ENCODE measurements around the gene KRT39. TPM values are rescaled to one million over a fixed set of nuclear protein-coding genes. Genes with fewer than 3 reads are reported as not detected.

KRT39 gene
- total RNA-seq, 1 donor, result 0.36 TPM

DNA sequence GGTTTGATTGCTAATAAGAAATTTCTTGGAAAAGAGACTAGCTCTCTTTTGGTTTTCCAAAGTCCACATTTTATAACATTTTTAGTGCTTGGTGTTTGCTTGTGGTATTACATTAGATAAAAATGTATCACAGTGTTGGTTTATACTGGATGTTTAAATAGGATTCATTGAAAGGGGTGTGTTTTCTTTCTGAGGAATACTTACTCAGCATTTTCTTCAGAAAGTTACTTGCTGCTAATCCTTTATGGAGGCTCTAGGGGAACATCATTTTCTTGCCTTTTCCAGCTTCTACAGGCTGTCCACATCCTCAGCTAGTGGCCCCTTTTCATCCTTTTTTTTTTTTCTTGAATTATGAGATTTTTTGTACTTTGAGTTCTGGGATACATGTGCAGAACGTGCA, 834 bp upstream of the KRT39 start:
- H4K20me1 ChIP-seq (ENCODE audit: insufficient read depth, low read length), result no peaks in the 10 kb centered on the region
- no peak overlapping the region for H2AFZ ChIP-seq (ENCODE audit: low read length)
- H3K27ac ChIP-seq (ENCODE audit: low read depth, low read length), result no peak overlapping the region
- no peak overlapping the region for H3K4me3 ChIP-seq (ENCODE audit: insufficient read depth, low read length)
- no peaks in the 10 kb centered on the region for H3K36me3 ChIP-seq (ENCODE audit: insufficient read depth, low read length)
- TF ChIP-seq, protein P1, sequence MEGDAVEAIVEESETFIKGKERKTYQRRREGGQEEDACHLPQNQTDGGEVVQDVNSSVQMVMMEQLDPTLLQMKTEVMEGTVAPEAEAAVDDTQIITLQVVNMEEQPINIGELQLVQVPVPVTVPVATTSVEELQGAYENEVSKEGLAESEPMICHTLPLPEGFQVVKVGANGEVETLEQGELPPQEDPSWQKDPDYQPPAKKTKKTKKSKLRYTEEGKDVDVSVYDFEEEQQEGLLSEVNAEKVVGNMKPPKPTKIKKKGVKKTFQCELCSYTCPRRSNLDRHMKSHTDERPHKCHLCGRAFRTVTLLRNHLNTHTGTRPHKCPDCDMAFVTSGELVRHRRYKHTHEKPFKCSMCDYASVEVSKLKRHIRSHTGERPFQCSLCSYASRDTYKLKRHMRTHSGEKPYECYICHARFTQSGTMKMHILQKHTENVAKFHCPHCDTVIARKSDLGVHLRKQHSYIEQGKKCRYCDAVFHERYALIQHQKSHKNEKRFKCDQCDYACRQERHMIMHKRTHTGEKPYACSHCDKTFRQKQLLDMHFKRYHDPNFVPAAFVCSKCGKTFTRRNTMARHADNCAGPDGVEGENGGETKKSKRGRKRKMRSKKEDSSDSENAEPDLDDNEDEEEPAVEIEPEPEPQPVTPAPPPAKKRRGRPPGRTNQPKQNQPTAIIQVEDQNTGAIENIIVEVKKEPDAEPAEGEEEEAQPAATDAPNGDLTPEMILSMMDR (IDR thresholded peaks at IDR 0.05; ENCODE audit: extremely low read depth, low read depth, low read length), result no peak
- H3K4me2 ChIP-seq (ENCODE audit: insufficient read depth, low read length), result no peak overlapping the region
- no peaks in the 10 kb centered on the region for H3K27me3 ChIP-seq (ENCODE audit: insufficient read depth, low read length)
- no peaks in the 10 kb centered on the region for H3K79me2 ChIP-seq (ENCODE audit: insufficient read depth, low read length)
- no peaks in the 10 kb centered on the region for H3K4me1 ChIP-seq (ENCODE audit: insufficient read depth, low read length)
- H3K9me3 ChIP-seq (ENCODE audit: low read depth, low read length), result no peaks in the 10 kb centered on the region
- no peak for DNase-seq (ENCODE audit: insufficient read length, low spot score, missing footprints)

DNA sequence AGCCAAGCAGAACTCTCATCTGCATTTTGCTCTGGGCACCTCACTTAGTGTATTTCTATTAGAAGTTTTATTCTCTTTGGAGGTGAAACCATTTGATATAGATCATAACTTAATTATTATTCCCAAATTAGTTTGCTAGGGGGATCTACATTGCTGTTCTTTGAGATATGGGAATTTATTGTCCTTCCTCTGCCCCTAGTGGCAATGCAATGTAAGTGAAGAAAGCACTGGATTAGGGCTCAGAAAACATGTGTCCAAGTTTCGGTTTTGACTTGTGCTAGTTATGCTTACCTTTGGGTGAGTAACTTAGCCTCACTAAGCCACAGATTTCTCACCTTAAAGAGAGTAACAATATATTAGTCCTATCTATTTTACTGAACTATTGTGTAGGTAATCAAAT, 2.9 kb downstream of the KRT39 start:
- no peak for DNase-seq (ENCODE audit: insufficient read length, low spot score, missing footprints)
- Histone ChIP-seq H3K4me2 (ENCODE audit: insufficient read depth, low read length) (no peak overlapping the region), H3K9me3 (ENCODE audit: low read depth, low read length) (no peaks in the 10 kb centered on the region), H3K36me3 (ENCODE audit: insufficient read depth, low read length) (no peaks in the 10 kb centered on the region), H4K20me1 (ENCODE audit: insufficient read depth, low read length) (no peaks in the 10 kb centered on the region), H3K27me3 (ENCODE audit: insufficient read depth, low read length) (no peaks in the 10 kb centered on the region), H3K79me2 (ENCODE audit: insufficient read depth, low read length) (no peaks in the 10 kb centered on the region), H3K27ac (ENCODE audit: low read depth, low read length) (no peak overlapping the region), H2AFZ (ENCODE audit: low read length) (peak overlapping the region; percentile 49), H3K4me3 (ENCODE audit: insufficient read depth, low read length) (no peak overlapping the region), H3K4me1 (ENCODE audit: insufficient read depth, low read length) (peaks cover 6% of the 10 kb centered on the region)
- TF ChIP-seq, protein P1 (IDR thresholded peaks at IDR 0.05; ENCODE audit: extremely low read depth, low read depth, low read length), result peak; percentile 53

DNA sequence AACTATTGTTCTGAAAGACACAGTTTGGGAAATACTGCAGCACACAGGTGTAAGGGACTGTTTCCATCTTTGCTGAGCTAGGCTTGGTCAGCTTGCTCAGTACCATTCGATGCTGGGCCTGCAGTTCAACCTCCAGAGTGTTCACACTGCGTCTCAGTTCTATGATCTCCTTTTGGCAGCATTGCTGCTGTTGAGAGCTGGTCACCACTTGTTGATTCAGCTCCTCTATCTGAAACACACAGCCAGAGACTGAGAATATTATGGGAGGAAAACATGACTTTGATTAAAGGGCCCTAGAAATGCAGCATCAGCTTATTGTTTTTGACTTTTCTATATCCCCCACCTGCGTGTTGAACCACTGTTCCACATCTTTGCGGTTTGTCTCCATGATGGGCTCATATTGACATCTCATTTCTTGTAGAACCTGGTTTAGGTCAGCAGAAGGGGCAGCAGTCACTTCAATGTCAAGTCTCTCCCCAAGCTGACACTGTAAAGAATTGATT, 4.6 kb downstream of the KRT39 start:
- no peak for DNase-seq (ENCODE audit: insufficient read length, low spot score, missing footprints)
- H3K4me2 ChIP-seq (ENCODE audit: insufficient read depth, low read length), result no peak overlapping the region
- TF ChIP-seq, protein P1 (IDR thresholded peaks at IDR 0.05; ENCODE audit: extremely low read depth, low read depth, low read length), result no peak
- H3K79me2 ChIP-seq (ENCODE audit: insufficient read depth, low read length), result no peaks in the 10 kb centered on the region
- peak overlapping the region; percentile 53 for H2AFZ ChIP-seq (ENCODE audit: low read length)
- no peaks in the 10 kb centered on the region for H3K36me3 ChIP-seq (ENCODE audit: insufficient read depth, low read length)
- no peaks in the 10 kb centered on the region for H4K20me1 ChIP-seq (ENCODE audit: insufficient read depth, low read length)
- H3K4me3 ChIP-seq (ENCODE audit: insufficient read depth, low read length), result no peak overlapping the region
- H3K9me3 ChIP-seq (ENCODE audit: low read depth, low read length), result no peaks in the 10 kb centered on the region
- H3K27ac ChIP-seq (ENCODE audit: low read depth, low read length), result no peak overlapping the region
- peaks cover 20% of the 10 kb centered on the region for H3K4me1 ChIP-seq (ENCODE audit: insufficient read depth, low read length)
- H3K27me3 ChIP-seq (ENCODE audit: insufficient read depth, low read length), result no peaks in the 10 kb centered on the region

DNA sequence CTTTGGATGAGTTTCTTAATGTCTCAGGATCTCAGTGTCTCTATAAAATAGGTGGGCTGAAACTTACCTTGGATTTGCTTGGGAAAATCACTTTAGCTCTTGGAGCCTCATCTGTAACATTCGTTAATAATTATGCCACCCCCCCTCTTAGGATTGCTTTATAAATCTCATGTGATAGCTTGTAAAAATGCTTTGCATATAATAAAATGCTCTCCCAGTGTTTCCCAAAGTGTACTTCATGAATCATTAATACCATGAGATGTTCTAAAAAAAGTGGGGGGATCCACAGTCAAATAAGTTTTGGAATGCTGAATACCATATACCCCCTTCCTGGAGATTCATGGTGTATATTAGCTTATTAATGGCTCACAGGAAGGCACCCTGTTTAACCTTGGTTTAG, 5.2 kb downstream of the KRT39 start:
- no peak overlapping the region for H3K27ac ChIP-seq (ENCODE audit: low read depth, low read length)
- no peaks in the 10 kb centered on the region for H3K79me2 ChIP-seq (ENCODE audit: insufficient read depth, low read length)
- H3K36me3 ChIP-seq (ENCODE audit: insufficient read depth, low read length), result no peaks in the 10 kb centered on the region
- H4K20me1 ChIP-seq (ENCODE audit: insufficient read depth, low read length), result no peaks in the 10 kb centered on the region
- no peak overlapping the region for H2AFZ ChIP-seq (ENCODE audit: low read length)
- TF ChIP-seq, protein P1 (IDR thresholded peaks at IDR 0.05; ENCODE audit: extremely low read depth, low read depth, low read length), result no peak
- H3K4me2 ChIP-seq (ENCODE audit: insufficient read depth, low read length), result no peak overlapping the region
- H3K4me3 ChIP-seq (ENCODE audit: insufficient read depth, low read length), result no peak overlapping the region
- H3K9me3 ChIP-seq (ENCODE audit: low read depth, low read length), result no peaks in the 10 kb centered on the region
- peaks cover 22% of the 10 kb centered on the region for H3K4me1 ChIP-seq (ENCODE audit: insufficient read depth, low read length)
- no peaks in the 10 kb centered on the region for H3K27me3 ChIP-seq (ENCODE audit: insufficient read depth, low read length)
- DNase-seq (ENCODE audit: insufficient read length, low spot score, missing footprints), result no peak
